A673 (cell line): ENCODE measurements around the gene CCDC88C. TPM values are rescaled to one million over a fixed set of nuclear protein-coding genes. Genes with fewer than 3 reads are reported as not detected.

Experiments used
- BruUV-seq: library from RNA; stranded (reverse); fragments of 400-500 nt; replicated peaks from 2 replicates; lab custom pipeline; 2021; lab: Mats Ljungman, UMichigan
- CTCF ChIA-PET: fragments of 300-600 bp; sonication (Branson Sonifier 250); formaldehyde crosslinking; loops from one replicate; lab custom pipeline; 2022; ENCODE audit warnings: antibody characterized with exemption; lab: Charles Lee
- POLR2A ChIA-PET: fragments of 300-600 bp; sonication (Branson Sonifier 250); formaldehyde crosslinking; loops from one replicate; lab custom pipeline; 2022; ENCODE audit warnings: antibody characterized with exemption; ENCODE audit not compliant: low non-redundant PET; lab: Charles Lee
- DNase-seq: peaks from one replicate; pipeline ENCODE4 v3.0.0-alpha.2; 2015; ENCODE audit warnings: low spot score
- H3K27ac ChIP-seq: fragments of 200-600 bp; sonication (generic); 2 replicates; pipeline ENCODE4 v1.5.1; 2016; ENCODE audit warnings: mixed run types, low read depth, mild to moderate bottlenecking, mixed read lengths, antibody characterized with exemption, low read length; ENCODE audit not compliant: poor library complexity, severe bottlenecking
- H3K27me3 ChIP-seq: fragments of 200-600 bp; sonication (generic); replicated peaks from 2 replicates; pipeline ENCODE4 v1.6.1; 2017; ENCODE audit warnings: mixed run types, low read depth, mild to moderate bottlenecking, mixed read lengths, antibody characterized with exemption, low read length; ENCODE audit not compliant: insufficient read depth, poor library complexity
- H3K36me3 ChIP-seq: fragments of 200-600 bp; sonication (generic); 2 replicates; pipeline ENCODE4 v1.6.1; 2016; ENCODE audit warnings: mixed run types, mild to moderate bottlenecking, mixed read lengths, antibody characterized with exemption, low read length; ENCODE audit not compliant: insufficient read depth, poor library complexity, severe bottlenecking
- H3K4me1 ChIP-seq: fragments of 200-600 bp; sonication (generic); 2 replicates; pipeline ENCODE4 v1.6.1; 2017; ENCODE audit warnings: mixed run types, mild to moderate bottlenecking, mixed read lengths, antibody characterized with exemption, low read length; ENCODE audit not compliant: insufficient read depth, poor library complexity, severe bottlenecking
- H3K4me3 ChIP-seq: fragments of 200-600 bp; sonication (generic); 2 replicates; pipeline ENCODE4 v1.5.1; 2016; ENCODE audit warnings: low read depth, mixed run types, mild to moderate bottlenecking, mixed read lengths, low read length; ENCODE audit not compliant: poor library complexity, severe bottlenecking
- H3K9me3 ChIP-seq: fragments of 200-600 bp; sonication (generic); 2 replicates; pipeline ENCODE4 v1.6.1; 2016; ENCODE audit warnings: mixed run types, low read depth, mild to moderate bottlenecking, mixed read lengths, antibody characterized with exemption, low read length; ENCODE audit not compliant: poor library complexity, severe bottlenecking
- EZH2 ChIP-seq: fragments of 200-600 bp; sonication (generic); IDR thresholded peaks from 2 replicates; pipeline ENCODE4 v1.6.1; 2017; ENCODE audit warnings: borderline replicate concordance, low read depth, mild to moderate bottlenecking, mixed read lengths, antibody characterized with exemption, low read length; ENCODE audit not compliant: poor library complexity, severe bottlenecking
- intact Hi-C: fragments of 100-400 bp; cut with micrococcal nuclease; formaldehyde crosslinking; loops from one replicate; pipeline ENCODE4 v1.10.0; 2022; ENCODE audit not compliant: unreplicated experiment
- total RNA-seq: library from RNA; stranded (reverse); gene quantifications from 2 replicates; pipeline ENCODE4 v1.2.3, GENCODE V29; 2021
- TF ChIP-seq, protein P1 (sequence below): fragments of 300-800, 200-600 bp; sonication (generic); conservative IDR thresholded peaks from 2 replicates; pipeline ENCODE4 v1.5.1; 2017; ENCODE audit warnings: low read depth, mild to moderate bottlenecking, antibody characterized with exemption, low read length, moderate library complexity, mixed read lengths

Gene CCDC88C
- total RNA-seq, 1 experiment from 2014 or later: 49.1 TPM

DNA sequence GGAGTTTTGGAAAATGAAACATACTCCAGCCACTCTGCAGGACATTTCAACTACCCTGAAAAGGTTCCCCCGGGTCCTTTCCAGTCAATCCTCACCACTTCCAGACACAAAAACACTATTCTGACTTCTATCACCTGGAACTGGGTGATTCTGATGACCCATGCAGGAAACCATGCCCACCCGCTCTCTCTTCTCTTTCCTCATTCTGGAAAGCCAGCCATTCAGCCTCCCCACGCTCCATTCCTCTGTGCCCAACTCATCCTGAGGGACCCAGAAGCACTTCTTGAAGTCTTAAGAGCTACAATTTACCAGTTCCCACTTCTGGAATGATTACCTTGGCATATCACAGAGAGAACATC is 3.2 kb downstream of the CCDC88C start:
- Histone ChIP-seq H3K4me3 (no peak overlapping the region), H3K27ac (peak overlapping the region; percentile 17), H3K4me1 (peaks cover 33% of the 10 kb centered on the region), H3K36me3 (peaks cover 4% of the 10 kb centered on the region), H3K27me3 (no peaks in the 10 kb centered on the region), H3K9me3 (no peaks in the 10 kb centered on the region)
- DNase-seq: no peak
- TF ChIP-seq, protein P1, sequence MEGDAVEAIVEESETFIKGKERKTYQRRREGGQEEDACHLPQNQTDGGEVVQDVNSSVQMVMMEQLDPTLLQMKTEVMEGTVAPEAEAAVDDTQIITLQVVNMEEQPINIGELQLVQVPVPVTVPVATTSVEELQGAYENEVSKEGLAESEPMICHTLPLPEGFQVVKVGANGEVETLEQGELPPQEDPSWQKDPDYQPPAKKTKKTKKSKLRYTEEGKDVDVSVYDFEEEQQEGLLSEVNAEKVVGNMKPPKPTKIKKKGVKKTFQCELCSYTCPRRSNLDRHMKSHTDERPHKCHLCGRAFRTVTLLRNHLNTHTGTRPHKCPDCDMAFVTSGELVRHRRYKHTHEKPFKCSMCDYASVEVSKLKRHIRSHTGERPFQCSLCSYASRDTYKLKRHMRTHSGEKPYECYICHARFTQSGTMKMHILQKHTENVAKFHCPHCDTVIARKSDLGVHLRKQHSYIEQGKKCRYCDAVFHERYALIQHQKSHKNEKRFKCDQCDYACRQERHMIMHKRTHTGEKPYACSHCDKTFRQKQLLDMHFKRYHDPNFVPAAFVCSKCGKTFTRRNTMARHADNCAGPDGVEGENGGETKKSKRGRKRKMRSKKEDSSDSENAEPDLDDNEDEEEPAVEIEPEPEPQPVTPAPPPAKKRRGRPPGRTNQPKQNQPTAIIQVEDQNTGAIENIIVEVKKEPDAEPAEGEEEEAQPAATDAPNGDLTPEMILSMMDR: no peak
- intact Hi-C loops: loop anchor here (10.0 kb wide), 1 partner anchor 500 kb away; no protein-coding TSS in a partner anchor
- ChIA-PET CTCF (no interaction called here), POLR2A (no interaction called here)
- no TSS peak for BruUV-seq

DNA sequence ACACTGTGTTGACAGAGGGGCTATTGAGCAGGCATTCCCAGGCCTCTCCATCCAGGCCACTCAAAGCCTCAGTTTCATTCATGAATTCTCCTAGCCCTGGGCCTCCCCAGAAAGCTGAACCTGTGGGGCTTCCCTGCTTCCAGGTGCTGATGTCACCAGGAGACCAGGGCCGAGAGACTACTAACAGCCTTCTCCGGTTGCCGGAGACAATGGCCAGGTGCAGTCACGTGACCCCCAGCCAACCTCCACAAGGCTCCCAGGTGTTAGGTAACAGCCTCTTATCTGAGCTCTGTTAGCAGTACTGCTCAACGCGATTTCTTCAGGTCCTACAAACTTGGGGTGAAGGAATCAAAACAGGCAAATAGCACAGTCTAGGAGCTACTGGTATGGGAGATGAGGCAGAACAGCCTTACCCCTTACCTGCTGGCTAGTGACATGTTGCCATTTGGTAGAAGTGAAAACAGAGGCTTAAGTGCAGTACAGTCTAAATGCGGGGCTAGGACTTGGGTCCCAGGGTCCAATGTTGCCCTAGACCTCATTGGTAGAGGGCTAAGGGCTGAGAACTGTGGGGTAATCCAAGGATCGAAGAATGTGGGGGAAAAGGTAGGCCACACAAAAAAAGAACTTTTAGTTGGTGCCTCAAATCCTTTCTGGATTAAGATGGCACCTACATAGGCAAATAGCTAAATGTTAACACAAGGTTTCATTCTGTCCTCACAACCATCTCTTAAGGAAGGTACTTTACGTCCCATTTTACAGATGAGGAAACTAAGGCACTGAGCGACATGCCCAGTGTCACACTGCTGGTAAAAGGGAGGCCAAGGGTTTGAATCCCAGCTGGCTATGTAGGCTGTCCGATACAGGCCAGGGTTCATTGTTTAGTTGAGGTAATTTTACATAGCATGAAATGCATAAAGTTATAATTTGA is 3.8 kb downstream of the CCDC88C start:
- POLR2A ChIA-PET: no interaction called here
- DNase-seq: no peak

DNA sequence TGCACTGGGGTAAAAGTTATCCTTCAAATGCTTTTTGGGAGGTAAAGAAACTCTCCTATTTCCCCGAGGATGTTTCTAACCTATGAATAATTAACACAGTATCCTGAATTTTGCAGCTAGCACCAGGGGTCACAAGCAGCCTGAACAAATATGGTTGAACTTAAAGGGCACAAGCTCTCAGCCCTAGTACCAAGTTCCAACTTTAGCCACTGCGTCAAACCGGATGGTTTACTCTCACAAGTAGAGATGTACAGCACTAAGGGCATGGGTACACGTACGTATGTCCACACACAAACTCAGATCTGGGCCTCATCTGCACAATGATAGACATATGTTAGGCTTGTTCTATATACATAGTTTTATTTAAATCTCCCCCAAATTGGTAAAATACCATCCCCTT is 4.7 kb downstream of the CCDC88C start:
- Histone ChIP-seq H3K4me3 (no peak overlapping the region), H3K27ac (no peak overlapping the region), H3K36me3 (peaks cover 12% of the 10 kb centered on the region), H3K27me3 (no peaks in the 10 kb centered on the region), H3K4me1 (peaks cover 33% of the 10 kb centered on the region), H3K9me3 (no peaks in the 10 kb centered on the region)
- ChIA-PET POLR2A (no interaction called here), CTCF (no interaction called here)
- intact Hi-C loops: loop anchor here (10.0 kb wide), 1 partner anchor 502 kb away; no protein-coding TSS in a partner anchor
- no peak for DNase-seq
- no TSS peak for BruUV-seq
- TF ChIP-seq, protein P1: no peak
- TF ChIP-seq EZH2: no peak

More for the DNA sequence above, 3.8 kb downstream of the CCDC88C start:
- Histone ChIP-seq H3K4me3 (no peak overlapping the region), H3K27ac (no peak overlapping the region), H3K36me3 (peaks cover 4% of the 10 kb centered on the region), H3K9me3 (no peaks in the 10 kb centered on the region), H3K27me3 (no peaks in the 10 kb centered on the region), H3K4me1 (peaks cover 33% of the 10 kb centered on the region)
- intact Hi-C loops: loop anchor here (10.0 kb wide), 1 partner anchor 501 kb away; no protein-coding TSS in a partner anchor
- CTCF ChIA-PET: no interaction called here
- TF ChIP-seq EZH2: no peak
- TF ChIP-seq, protein P1: no peak
- no TSS peak for BruUV-seq
